ENCODE results near the gene DHRS11. TPM values are rescaled to one million over a fixed set of nuclear protein-coding genes. Genes with fewer than 3 reads are reported as not detected.

The DHRS11 gene
- polyA plus RNA-seq, 3 donors: 1.2 to 4.3 (median 2.7) TPM

GRCh38 chr17:36617773-36618172, 26.1 kb downstream of the DHRS11 start:
- DNase-seq: no peak
- Histone ChIP-seq H3K9ac (ENCODE audit: insufficient read depth, low read length, poor library complexity, severe bottlenecking) (peak overlapping the region; percentile 8), H3K27ac (ENCODE audit: low read depth in 1 of 2, low read length in 2 of 2) (no peak overlapping the region), H4K20me1 (ENCODE audit: insufficient read depth, low read length) (no peaks in the 10 kb centered on the region), H3K9me3 (replicated peaks in 1 of 2; ENCODE audit: control insufficient read depth in 1 of 2, insufficient read depth in 1 of 2, low read length in 2 of 2) (no peaks in the 10 kb centered on the region), H3K36me3 (replicated peaks in 1 of 2; ENCODE audit: control insufficient read depth in 1 of 2, insufficient read depth in 2 of 2, low read length in 2 of 2) (no peaks in the 10 kb centered on the region), H3K4me3 (replicated peaks in 1 of 3; ENCODE audit: low read depth in 2 of 3, low read length in 3 of 3) (no peak overlapping the region), H3K4me2 (replicated peaks; ENCODE audit: extremely low read depth, low read length, poor library complexity, severe bottlenecking) (no peak overlapping the region), H3K27me3 (ENCODE audit: control insufficient read depth in 2 of 2, insufficient read depth in 2 of 2, low read length in 2 of 2) (no peaks in the 10 kb centered on the region), H3K4me1 (ENCODE audit: control insufficient read depth in 1 of 2, insufficient read depth in 2 of 2, low read length in 2 of 2) (no peaks in the 10 kb centered on the region), H3K79me2 (ENCODE audit: insufficient read depth, low read length) (no peaks in the 10 kb centered on the region), H2AFZ (ENCODE audit: insufficient read depth, low read depth, low read length, poor library complexity, severe bottlenecking) (no peak overlapping the region)
- no peak overlapping the region for H3K4me3 Mint-ChIP-seq
- H3K27ac Mint-ChIP-seq: peak overlapping the region in 3 of 7 donors; percentile 32 to 73 (median 62)
- intact Hi-C loops (cut with micrococcal nuclease): no loop called here
- peaks cover 0 to 3% (median 0%) of the 10 kb centered on the region in 7 donors for H3K9me3 Mint-ChIP-seq
- WGBS (ENCODE audit: insufficient coverage): 100% methylated on average over 1 of the region's 7 CpGs
- H3K4me1 Mint-ChIP-seq: peaks cover 3% of the 10 kb centered on the region
- H3K36me3 Mint-ChIP-seq: no peaks in the 10 kb centered on the region
- TF ChIP-seq CTCF (IDR thresholded peaks at IDR 0.05): no peak
- peaks cover 0 to 4% (median 0%) of the 10 kb centered on the region in 3 donors for H3K27me3 Mint-ChIP-seq (ENCODE audit: low read depth in 3 of 3)

GRCh38 chr17:36623281-36623680, 31.6 kb downstream of the DHRS11 start:
- intact Hi-C loops (cut with micrococcal nuclease): loop anchor here (10.0 kb wide), 1 partner anchor 752 kb away; the partner anchor contains the start of gene C17orf78 (in 2 of the 2)
- no peaks in the 10 kb centered on the region for H4K20me1 ChIP-seq (ENCODE audit: insufficient read depth, low read length)
- H3K27ac ChIP-seq (ENCODE audit: low read depth in 1 of 2, low read length in 2 of 2): no peak overlapping the region
- no peak for DNase-seq
- Mint-ChIP-seq H3K4me1 (peaks cover 5% of the 10 kb centered on the region), H3K4me3 (no peak overlapping the region), H3K27me3 (ENCODE audit: low read depth in 3 of 3) (peaks cover 0 to 2% (median 0%) of the 10 kb centered on the region in 3 donors), H3K9me3 (peaks cover 0 to 7% (median 0%) of the 10 kb centered on the region in 7 donors), H3K27ac (no peak overlapping the region), H3K36me3 (no peaks in the 10 kb centered on the region)
- 100% methylated on average over 1 of the region's 3 CpGs for WGBS (ENCODE audit: insufficient coverage)
- peaks cover 6 to 7% of the 10 kb centered on the region in 2 donors for H3K4me1 ChIP-seq (ENCODE audit: control insufficient read depth in 1 of 2, insufficient read depth in 2 of 2, low read length in 2 of 2)
- no peak overlapping the region for H3K4me2 ChIP-seq (replicated peaks; ENCODE audit: extremely low read depth, low read length, poor library complexity, severe bottlenecking)
- no peak overlapping the region for H3K4me3 ChIP-seq (replicated peaks in 1 of 3; ENCODE audit: low read depth in 2 of 3, low read length in 3 of 3)
- H3K9me3 ChIP-seq (replicated peaks in 1 of 2; ENCODE audit: control insufficient read depth in 1 of 2, insufficient read depth in 1 of 2, low read length in 2 of 2): no peaks in the 10 kb centered on the region
- H2AFZ ChIP-seq (ENCODE audit: insufficient read depth, low read depth, low read length, poor library complexity, severe bottlenecking): no peak overlapping the region
- H3K27me3 ChIP-seq (ENCODE audit: control insufficient read depth in 2 of 2, insufficient read depth in 2 of 2, low read length in 2 of 2): no peaks in the 10 kb centered on the region
- no peaks in the 10 kb centered on the region for H3K79me2 ChIP-seq (ENCODE audit: insufficient read depth, low read length)
- no peak overlapping the region for H3K9ac ChIP-seq (ENCODE audit: insufficient read depth, low read length, poor library complexity, severe bottlenecking)
- TF ChIP-seq CTCF (IDR thresholded peaks at IDR 0.05): no peak
- no peaks in the 10 kb centered on the region for H3K36me3 ChIP-seq (replicated peaks in 1 of 2; ENCODE audit: control insufficient read depth in 1 of 2, insufficient read depth in 2 of 2, low read length in 2 of 2)
